ENCODE results near the gene CARD11.

Gene CARD11

GRCh38 chr7:2878306-2878705 is 165.4 kb downstream of the CARD11 start:
- no peak overlapping the region for H3K4me3 Mint-ChIP-seq
- ATAC-seq (ENCODE audit: low read depth): no peak
- H3K36me3 Mint-ChIP-seq: no peaks in the 10 kb centered on the region
- H3K27me3 Mint-ChIP-seq: no peaks in the 10 kb centered on the region
- DNase-seq (ENCODE audit: low spot score in 2 of 2): no peak
- H3K4me1 Mint-ChIP-seq: peaks cover 23% of the 10 kb centered on the region
- H3K9me3 Mint-ChIP-seq: no peaks in the 10 kb centered on the region
- no peak overlapping the region for H3K27ac Mint-ChIP-seq

GRCh38 chr7:2876031-2876731 is 167.5 kb downstream of the CARD11 start:
- Mint-ChIP-seq H3K9me3 (no peaks in the 10 kb centered on the region), H3K36me3 (no peaks in the 10 kb centered on the region), H3K27me3 (no peaks in the 10 kb centered on the region), H3K27ac (no peak overlapping the region), H3K4me1 (peaks cover 30% of the 10 kb centered on the region), H3K4me3 (no peak overlapping the region)
- ATAC-seq (ENCODE audit: low read depth): no peak
- DNase-seq (ENCODE audit: low spot score in 2 of 2): no peak

GRCh38 chr7:2873686-2874551 is 169.7 kb downstream of the CARD11 start:
- no peak overlapping the region for H3K4me3 Mint-ChIP-seq
- H3K9me3 Mint-ChIP-seq: no peaks in the 10 kb centered on the region
- peak overlapping the region; percentile 8 for H3K27ac Mint-ChIP-seq
- peaks cover 37% of the 10 kb centered on the region for H3K4me1 Mint-ChIP-seq
- ATAC-seq (ENCODE audit: low read depth) (no peak), DNase-seq (ENCODE audit: low spot score in 2 of 2) (no peak)
- no peaks in the 10 kb centered on the region for H3K36me3 Mint-ChIP-seq
- H3K27me3 Mint-ChIP-seq: no peaks in the 10 kb centered on the region

DNA sequence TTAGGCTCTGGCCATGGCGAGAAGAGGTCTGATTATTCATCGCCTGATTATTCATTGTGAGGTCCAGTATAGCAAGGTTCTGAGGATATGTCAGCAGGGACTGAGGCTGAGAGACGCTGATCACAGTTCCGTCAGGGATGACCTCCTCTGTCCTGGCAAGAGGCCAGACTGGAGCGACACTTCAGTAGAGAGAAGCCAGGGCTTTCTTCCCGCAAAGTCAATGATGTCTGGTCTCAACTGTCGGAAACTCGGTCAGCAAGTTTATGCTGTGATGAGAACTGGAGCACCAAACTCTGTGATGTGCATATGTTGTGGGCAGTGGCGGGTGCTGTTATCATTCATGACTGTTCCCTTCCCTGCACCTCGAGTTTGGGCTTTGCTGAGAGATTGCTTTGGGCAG is 170.5 kb downstream of the CARD11 start:
- Mint-ChIP-seq H3K27ac (peak overlapping the region; percentile 8), H3K9me3 (no peaks in the 10 kb centered on the region), H3K36me3 (no peaks in the 10 kb centered on the region), H3K4me1 (peaks cover 34% of the 10 kb centered on the region), H3K4me3 (no peak overlapping the region), H3K27me3 (no peaks in the 10 kb centered on the region)
- ATAC-seq (ENCODE audit: low read depth) (no peak), DNase-seq (ENCODE audit: low spot score in 2 of 2) (no peak)

DNA sequence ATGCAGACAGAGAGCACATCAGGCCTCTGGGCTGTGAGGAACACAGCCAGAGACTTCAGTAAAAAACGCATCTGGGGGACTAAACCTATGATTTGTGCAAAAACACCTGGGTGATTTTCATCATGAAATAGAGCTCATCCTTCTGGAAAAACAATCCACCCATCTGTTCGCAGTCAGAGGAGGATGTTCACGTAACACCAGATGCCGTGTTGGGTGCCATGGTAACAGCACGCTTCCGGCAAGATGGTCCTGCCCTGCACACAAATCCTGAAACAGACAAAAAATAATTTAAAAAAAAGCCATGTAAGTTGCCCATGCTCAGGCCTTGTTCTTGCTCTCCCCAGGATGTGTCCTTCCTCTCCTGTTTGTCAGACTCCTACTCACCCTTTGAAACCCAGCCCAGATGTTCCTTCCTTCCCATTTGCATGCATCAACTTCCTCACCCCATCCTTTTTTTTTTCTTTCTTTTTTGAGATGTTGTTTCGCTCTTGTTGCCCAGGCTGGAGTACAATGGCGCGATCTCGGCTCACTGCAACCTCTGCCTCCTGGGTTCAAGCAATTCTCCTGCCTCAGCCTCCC is 171.3 kb downstream of the CARD11 start:
- Mint-ChIP-seq H3K9me3 (no peaks in the 10 kb centered on the region), H3K27me3 (no peaks in the 10 kb centered on the region), H3K27ac (no peak overlapping the region), H3K36me3 (no peaks in the 10 kb centered on the region), H3K4me3 (no peak overlapping the region), H3K4me1 (peaks cover 33% of the 10 kb centered on the region)
- ATAC-seq (ENCODE audit: low read depth) (no peak), DNase-seq (ENCODE audit: low spot score in 2 of 2) (no peak)

DNA sequence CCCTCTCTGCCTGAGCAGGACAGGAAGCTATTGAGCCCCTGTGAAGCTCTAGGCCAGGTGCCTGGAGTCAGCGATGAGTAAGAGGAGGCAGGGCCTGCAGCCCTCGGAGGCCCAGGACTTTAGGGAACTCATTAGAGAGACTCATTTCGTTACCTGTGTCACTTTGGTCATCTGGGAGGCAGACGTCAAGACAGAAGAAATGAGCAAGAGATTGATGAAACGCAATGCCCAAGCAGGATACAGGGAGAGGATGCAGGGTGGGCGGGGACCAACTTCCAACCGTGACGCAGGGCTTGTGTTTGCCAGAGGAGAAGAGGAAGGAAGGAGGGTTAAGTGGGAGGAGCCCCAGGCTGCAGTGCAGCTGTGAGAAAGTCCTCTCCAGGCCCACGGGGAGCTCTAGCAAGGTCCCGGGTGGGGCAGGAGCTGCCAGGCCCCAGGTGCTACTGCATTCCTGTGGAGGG is 173.2 kb downstream of the CARD11 start:
- no peaks in the 10 kb centered on the region for H3K9me3 Mint-ChIP-seq
- ATAC-seq (ENCODE audit: low read depth): peak; percentile 91
- H3K27ac Mint-ChIP-seq: peak overlapping the region; percentile 70
- H3K4me3 Mint-ChIP-seq: peak overlapping the region; percentile 81
- peaks cover 37% of the 10 kb centered on the region for H3K4me1 Mint-ChIP-seq
- peak; percentile 31 to 44 for DNase-seq (ENCODE audit: low spot score in 2 of 2)
- H3K27me3 Mint-ChIP-seq: no peaks in the 10 kb centered on the region
- no peaks in the 10 kb centered on the region for H3K36me3 Mint-ChIP-seq

- Mint-ChIP-seq H3K27me3 (no peaks in the 10 kb centered on the region), H3K27ac (peak overlapping the region; percentile 70), H3K4me1 (peaks cover 34% of the 10 kb centered on the region), H3K9me3 (no peaks in the 10 kb centered on the region), H3K36me3 (no peaks in the 10 kb centered on the region), H3K4me3 (peak overlapping the region; percentile 81)
- DNase-seq (ENCODE audit: low spot score in 2 of 2) (no peak), ATAC-seq (ENCODE audit: low read depth) (no peak)
Measured at GRCh38 chr7:2869981-2870380, 173.7 kb downstream of the CARD11 start.

DNA sequence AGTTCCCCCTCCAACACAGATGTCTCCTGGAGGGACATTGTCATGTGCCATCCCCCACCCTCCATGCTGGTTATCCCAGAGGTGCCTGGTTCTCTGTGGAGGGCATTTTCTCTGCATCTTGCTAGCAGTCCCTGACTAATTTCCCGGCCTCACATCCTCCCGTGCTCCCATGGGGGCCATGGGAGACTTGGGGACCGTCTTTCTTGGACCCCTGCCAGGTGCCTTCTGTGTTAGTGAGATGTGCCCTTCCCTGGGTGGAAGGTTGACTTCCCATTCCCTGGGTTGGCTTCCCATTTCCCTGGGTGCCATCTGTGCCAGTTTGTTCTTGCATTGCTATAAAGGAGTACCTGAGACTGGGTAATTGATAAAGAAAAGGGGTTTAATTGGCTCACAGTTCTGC is 177.1 kb downstream of the CARD11 start:
- peaks cover 35% of the 10 kb centered on the region for H3K4me1 Mint-ChIP-seq
- H3K27me3 Mint-ChIP-seq: no peaks in the 10 kb centered on the region
- H3K4me3 Mint-ChIP-seq: no peak overlapping the region

GRCh38 chr7:2864999-2865670 is 178.5 kb downstream of the CARD11 start:
- Mint-ChIP-seq H3K27me3 (no peaks in the 10 kb centered on the region), H3K9me3 (no peaks in the 10 kb centered on the region), H3K4me3 (peak overlapping the region; percentile 32), H3K27ac (peak overlapping the region; percentile 42), H3K4me1 (peaks cover 25% of the 10 kb centered on the region), H3K36me3 (peaks cover 2% of the 10 kb centered on the region)
- peak; percentile 74 for ATAC-seq (ENCODE audit: low read depth)
- DNase-seq (ENCODE audit: low spot score in 2 of 2): peak; percentile 77 to 81

More for the DNA sequence above, 177.1 kb downstream of the CARD11 start:
- no peaks in the 10 kb centered on the region for H3K9me3 Mint-ChIP-seq
- DNase-seq (ENCODE audit: low spot score in 2 of 2) (no peak), ATAC-seq (ENCODE audit: low read depth) (no peak)
- H3K36me3 Mint-ChIP-seq: no peaks in the 10 kb centered on the region
- peak overlapping the region; percentile 24 for H3K27ac Mint-ChIP-seq

GRCh38 chr7:2864204-2864985 is 179.3 kb downstream of the CARD11 start:
- Mint-ChIP-seq H3K4me1 (peaks cover 21% of the 10 kb centered on the region), H3K27ac (peak overlapping the region; percentile 85), H3K4me3 (no peak overlapping the region), H3K9me3 (no peaks in the 10 kb centered on the region), H3K27me3 (no peaks in the 10 kb centered on the region), H3K36me3 (peaks cover 2% of the 10 kb centered on the region)
- no peak for ATAC-seq (ENCODE audit: low read depth)
- DNase-seq (ENCODE audit: low spot score in 2 of 2): no peak

DNA sequence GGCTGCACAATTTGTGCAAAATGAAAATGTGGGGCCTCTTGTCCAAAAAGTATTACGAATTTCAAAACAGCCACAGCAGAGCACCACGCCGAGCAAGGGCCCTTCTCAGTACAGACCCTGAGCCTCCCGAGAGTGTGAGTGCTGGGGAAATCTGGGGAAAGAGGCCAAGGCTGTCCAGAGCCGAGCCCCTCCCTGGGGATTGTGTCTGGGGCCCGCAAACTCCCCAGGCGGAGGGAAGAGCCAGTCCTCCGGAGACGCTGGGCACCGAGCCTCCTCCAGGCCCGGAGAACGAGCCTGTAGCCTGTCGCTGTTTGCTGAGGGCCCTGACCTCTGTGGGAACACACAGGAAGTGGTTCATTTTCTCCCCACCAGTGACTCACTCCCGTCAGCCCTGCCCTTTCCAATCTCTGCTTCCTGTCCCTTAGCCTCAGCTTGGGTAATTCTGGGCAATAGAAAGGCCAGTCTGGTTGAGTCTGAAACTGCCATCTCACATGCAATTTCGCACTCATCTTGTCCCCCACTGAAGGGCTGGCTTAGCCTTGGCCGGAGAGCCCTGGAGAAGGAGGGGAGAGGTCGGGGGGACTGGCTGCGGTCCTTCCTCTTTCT is 180.1 kb downstream of the CARD11 start:
- peaks cover 2% of the 10 kb centered on the region for H3K36me3 Mint-ChIP-seq
- DNase-seq (ENCODE audit: low spot score in 2 of 2) (no peak), ATAC-seq (ENCODE audit: low read depth) (peak; percentile 60)
- H3K27me3 Mint-ChIP-seq: no peaks in the 10 kb centered on the region
- H3K4me1 Mint-ChIP-seq: peaks cover 15% of the 10 kb centered on the region
- no peaks in the 10 kb centered on the region for H3K9me3 Mint-ChIP-seq
- peak overlapping the region; percentile 85 for H3K27ac Mint-ChIP-seq
- peak overlapping the region; percentile 38 for H3K4me3 Mint-ChIP-seq

- Mint-ChIP-seq H3K4me3 (peak overlapping the region; percentile 38), H3K27ac (peak overlapping the region; percentile 14), H3K27me3 (no peaks in the 10 kb centered on the region), H3K9me3 (no peaks in the 10 kb centered on the region), H3K4me1 (peaks cover 18% of the 10 kb centered on the region), H3K36me3 (peaks cover 5% of the 10 kb centered on the region)
- ATAC-seq (ENCODE audit: low read depth) (peak; percentile 33), DNase-seq (ENCODE audit: low spot score in 2 of 2) (no peak)
Measured at GRCh38 chr7:2862831-2863361, 180.8 kb downstream of the CARD11 start.

DNA sequence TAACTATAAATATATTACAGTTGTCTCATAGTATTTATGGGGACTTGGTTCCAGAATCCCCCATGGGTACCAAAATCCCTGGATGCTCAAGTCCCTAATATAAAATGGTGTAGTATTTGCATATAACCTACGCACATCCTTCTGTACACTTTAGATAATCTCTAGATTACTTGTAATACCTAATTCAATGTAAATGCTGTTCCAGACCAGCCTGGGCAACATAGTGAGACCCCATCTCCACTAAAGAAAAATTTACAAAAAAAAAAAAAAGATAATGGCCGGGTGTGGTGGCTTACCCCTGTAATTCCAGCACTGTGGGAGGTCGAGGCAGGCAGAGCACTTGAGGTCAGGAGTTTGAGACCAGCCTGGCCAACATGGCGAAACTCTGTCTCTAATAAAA is 182.2 kb downstream of the CARD11 start:
- peaks cover 5% of the 10 kb centered on the region for H3K36me3 Mint-ChIP-seq
- H3K4me1 Mint-ChIP-seq: peaks cover 14% of the 10 kb centered on the region
- no peak overlapping the region for H3K4me3 Mint-ChIP-seq
- H3K27me3 Mint-ChIP-seq: no peaks in the 10 kb centered on the region
- H3K27ac Mint-ChIP-seq: no peak overlapping the region
- DNase-seq (ENCODE audit: low spot score in 2 of 2) (no peak), ATAC-seq (ENCODE audit: low read depth) (no peak)
- H3K9me3 Mint-ChIP-seq: no peaks in the 10 kb centered on the region
